SU-DHL-6 (cell line): ENCODE results near the gene NEU1.
"Not testable (repeated sequence)": the region's sequence is repeated elsewhere in the genome, so short reads cannot be mapped to it uniquely, and the experiment has no call there.

Experiments
- H2AFZ ChIP-seq: fragments of 200-600 bp; sonication (generic); 2 replicates; pipeline ENCODE4 v1.6.1; 2014; ENCODE audit warnings: low read depth, mild to moderate bottlenecking, moderate library complexity, mixed read lengths, antibody characterized with exemption, low read length; ENCODE audit not compliant: severe bottlenecking
- H3F3A ChIP-seq: fragments of 200-600 bp; shearing (Covaris generic); 2 replicates; pipeline ENCODE4 v1.6.0; 2016; ENCODE audit warnings: antibody characterized with exemption, mild to moderate bottlenecking; ENCODE audit not compliant: insufficient read depth
- H3K27ac ChIP-seq: fragments of 200-600 bp; sonication (generic); 2 replicates; pipeline ENCODE4 v1.5.1; 2016; ENCODE audit warnings: low read depth, mild to moderate bottlenecking, low read length, moderate library complexity, mixed read lengths
- H3K27me3 ChIP-seq: fragments of 200-600 bp; sonication (generic), shearing (Covaris generic); 2 replicates; pipeline ENCODE4 v1.6.0; 2014; ENCODE audit warnings: mild to moderate bottlenecking, low read length
- H3K36me3 ChIP-seq: fragments of 200-600 bp; sonication (generic); 2 replicates; pipeline ENCODE4 v1.6.1; 2014; ENCODE audit warnings: mild to moderate bottlenecking, low read length, mixed read lengths
- H3K4me2 ChIP-seq: fragments of 300-600, 200-600 bp; shearing (Covaris generic), sonication (generic); 2 replicates; pipeline ENCODE4 v1.6.0; 2014; ENCODE audit warnings: low read length, low read depth, mild to moderate bottlenecking; ENCODE audit not compliant: poor library complexity, severe bottlenecking
- H3K4me3 ChIP-seq: fragments of 200-600 bp; sonication (generic); 2 replicates; pipeline ENCODE4 v1.5.1; 2014; ENCODE audit warnings: antibody characterized with exemption, low read length, mild to moderate bottlenecking, mixed read lengths; ENCODE audit not compliant: insufficient read depth, poor library complexity, severe bottlenecking
- H3K79me2 ChIP-seq: fragments of 200-600 bp; sonication (generic); 2 replicates; pipeline ENCODE4 v1.6.1; 2014; ENCODE audit warnings: mild to moderate bottlenecking, low read length, moderate library complexity; ENCODE audit not compliant: insufficient read depth
- H3K9ac ChIP-seq: fragments of 200-600 bp; sonication (generic); 2 replicates; pipeline ENCODE4 v1.7.0; 2014; ENCODE audit warnings: mild to moderate bottlenecking, low read length
- H3K9me2 ChIP-seq: fragments of 200-600 bp; sonication (generic); replicated peaks from 2 replicates; pipeline ENCODE4 v1.6.1; 2014; ENCODE audit warnings: low read length; ENCODE audit not compliant: insufficient read depth
- H3K9me3 ChIP-seq: fragments of 200-600 bp; sonication (generic); 2 replicates; pipeline ENCODE4 v1.6.1; 2014; ENCODE audit warnings: low read length, mixed read lengths; ENCODE audit not compliant: insufficient read depth
- H4K20me1 ChIP-seq: fragments of 200-600 bp; sonication (generic); 2 replicates; pipeline ENCODE4 v1.6.1; 2014; ENCODE audit warnings: low read depth, mild to moderate bottlenecking, antibody characterized with exemption, low read length, moderate library complexity, mixed read lengths
- CTCF ChIP-seq: fragments of 200-600 bp; sonication (generic); IDR thresholded peaks from one replicate; pipeline ENCODE4 v1.5.1; 2017; ENCODE audit warnings: antibody characterized with exemption, mild to moderate bottlenecking, low read length, moderate library complexity; ENCODE audit not compliant: insufficient read depth, poor library complexity, severe bottlenecking
- EZH2phosphoT487 ChIP-seq: fragments of 200-600 bp; sonication (generic), shearing (Covaris generic); conservative IDR thresholded peaks from 2 replicates; pipeline ENCODE4 v1.6.1; 2018; ENCODE audit warnings: mild to moderate bottlenecking, antibody characterized with exemption, low read length, moderate library complexity, mixed read lengths

Gene NEU1

GRCh38 chr6:31908791-31909190 is 46.2 kb upstream of the NEU1 start:
- Histone ChIP-seq H3K79me2 (no peaks in the 10 kb centered on the region), H3K27ac (no peak overlapping the region), H3K4me2 (no peak overlapping the region), H4K20me1 (no peaks in the 10 kb centered on the region), H3K36me3 (no peaks in the 10 kb centered on the region), H3F3A (peaks cover 5% of the 10 kb centered on the region), H3K4me3 (no peak overlapping the region), H3K9me3 (no peaks in the 10 kb centered on the region), H3K27me3 (0 out of 2 replicates have a peak, but pooled peaks cover 3% of the 10 kb centered on the region), H3K9ac (no peak overlapping the region), H3K9me2 (no peaks in the 10 kb centered on the region), H2AFZ (no peak overlapping the region)
- TF ChIP-seq CTCF (no peak), EZH2phosphoT487 (no peak)

DNA sequence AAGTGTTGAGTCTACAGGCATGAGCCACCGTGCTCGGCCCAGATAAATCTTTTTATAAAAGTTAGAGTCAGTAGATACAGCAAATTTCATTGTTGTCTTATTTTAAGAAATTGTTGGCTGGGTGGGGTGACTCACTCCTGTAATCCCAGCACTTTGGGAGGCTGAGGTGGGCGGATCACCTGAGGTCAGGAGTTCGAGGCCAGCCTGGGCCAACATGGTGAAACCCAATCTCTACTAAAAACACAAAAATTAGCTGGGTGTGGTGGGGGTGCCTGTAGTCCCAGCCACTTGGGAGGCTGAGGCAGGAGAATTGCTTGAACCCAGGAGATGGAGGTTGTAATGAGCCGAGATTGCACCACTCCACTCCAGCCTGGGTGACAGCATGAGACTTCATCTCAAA is 45.6 kb upstream of the NEU1 start:
- not testable (repeated sequence) for H3K27ac ChIP-seq, H3K4me2 ChIP-seq, H3K9me2 ChIP-seq, H3K27me3 ChIP-seq, H3K79me2 ChIP-seq, H3K36me3 ChIP-seq, H3K9me3 ChIP-seq, H2AFZ ChIP-seq, H3K9ac ChIP-seq, H4K20me1 ChIP-seq, H3F3A ChIP-seq, H3K4me3 ChIP-seq

DNA sequence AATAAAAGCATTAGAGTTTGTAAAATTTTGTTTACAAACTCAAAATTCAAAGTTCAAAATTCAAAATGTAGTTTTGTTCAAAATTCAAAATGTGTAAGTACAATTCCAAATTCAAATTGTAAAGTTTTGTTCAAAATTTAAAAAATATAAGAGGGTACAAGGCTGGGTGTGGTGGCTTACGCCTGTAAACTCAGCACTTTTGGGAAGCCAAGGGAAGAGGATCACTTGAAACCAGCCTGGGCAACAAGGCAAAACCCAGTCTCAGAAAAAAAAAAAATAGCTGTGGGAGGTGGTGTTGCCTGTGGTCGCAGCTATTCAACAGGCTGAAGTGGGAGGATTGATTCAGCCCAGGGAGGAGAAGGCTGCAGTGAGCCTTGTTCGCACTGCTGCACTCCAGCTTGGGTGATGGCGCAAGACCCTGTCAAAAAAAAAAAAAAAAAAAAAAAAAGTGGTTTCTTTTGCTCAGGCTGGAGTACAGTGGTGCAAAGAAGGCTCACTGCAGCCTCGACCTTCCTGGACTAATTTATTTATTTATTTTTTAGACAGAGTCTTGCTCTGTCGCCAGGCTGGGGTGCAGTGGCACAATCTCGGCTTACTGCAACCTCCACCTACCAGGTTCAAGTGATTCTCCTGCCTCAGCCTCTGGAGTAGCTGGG is 44.7 kb upstream of the NEU1 start:
- Histone ChIP-seq H3K4me2 (no peak overlapping the region), H3K4me3 (no peak overlapping the region), H3F3A (peaks cover 17% of the 10 kb centered on the region), H3K27me3 (0 out of 2 replicates have a peak, but pooled peaks cover 3% of the 10 kb centered on the region), H3K9me3 (no peaks in the 10 kb centered on the region), H3K27ac (no peak overlapping the region), H4K20me1 (no peaks in the 10 kb centered on the region), H3K79me2 (no peaks in the 10 kb centered on the region), H3K9me2 (no peaks in the 10 kb centered on the region), H2AFZ (no peak overlapping the region), H3K36me3 (no peaks in the 10 kb centered on the region), H3K9ac (no peak overlapping the region)
- TF ChIP-seq CTCF = no peak
- TF ChIP-seq EZH2phosphoT487 = no peak

DNA sequence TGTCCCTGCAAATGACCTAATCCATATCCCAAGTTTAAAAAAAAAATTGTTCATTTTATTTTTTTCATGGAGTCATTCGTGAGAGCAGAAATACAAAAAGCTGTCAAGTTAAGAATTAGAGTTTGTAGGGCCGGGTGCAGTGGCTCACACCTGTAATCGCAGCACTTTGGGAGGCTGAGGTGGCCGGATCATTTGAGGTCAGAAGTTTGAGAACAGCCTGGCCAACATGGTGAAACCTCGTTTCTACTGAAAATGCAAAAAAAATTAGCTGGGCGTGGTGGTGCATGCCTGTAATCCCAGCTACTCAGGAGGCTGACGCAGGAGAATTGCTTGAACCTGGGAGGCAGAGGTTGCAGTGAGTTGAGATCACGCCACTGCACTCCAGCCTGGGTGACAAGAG is 44.1 kb upstream of the NEU1 start:
- H2AFZ ChIP-seq, H3K9me3 ChIP-seq, H3K27ac ChIP-seq, H3K9me2 ChIP-seq, H3K9ac ChIP-seq, H3K27me3 ChIP-seq, H4K20me1 ChIP-seq, H3K4me3 ChIP-seq, H3K36me3 ChIP-seq, H3K4me2 ChIP-seq, H3K79me2 ChIP-seq: not testable (repeated sequence)
- H3F3A ChIP-seq = peaks cover 23% of the 10 kb centered on the region
